ENCODE data around the gene SNX32.
"Not testable (repeated sequence)": the region's sequence is repeated elsewhere in the genome, so short reads cannot be mapped to it uniquely, and the experiment has no call there.

SNX32 gene

DNA sequence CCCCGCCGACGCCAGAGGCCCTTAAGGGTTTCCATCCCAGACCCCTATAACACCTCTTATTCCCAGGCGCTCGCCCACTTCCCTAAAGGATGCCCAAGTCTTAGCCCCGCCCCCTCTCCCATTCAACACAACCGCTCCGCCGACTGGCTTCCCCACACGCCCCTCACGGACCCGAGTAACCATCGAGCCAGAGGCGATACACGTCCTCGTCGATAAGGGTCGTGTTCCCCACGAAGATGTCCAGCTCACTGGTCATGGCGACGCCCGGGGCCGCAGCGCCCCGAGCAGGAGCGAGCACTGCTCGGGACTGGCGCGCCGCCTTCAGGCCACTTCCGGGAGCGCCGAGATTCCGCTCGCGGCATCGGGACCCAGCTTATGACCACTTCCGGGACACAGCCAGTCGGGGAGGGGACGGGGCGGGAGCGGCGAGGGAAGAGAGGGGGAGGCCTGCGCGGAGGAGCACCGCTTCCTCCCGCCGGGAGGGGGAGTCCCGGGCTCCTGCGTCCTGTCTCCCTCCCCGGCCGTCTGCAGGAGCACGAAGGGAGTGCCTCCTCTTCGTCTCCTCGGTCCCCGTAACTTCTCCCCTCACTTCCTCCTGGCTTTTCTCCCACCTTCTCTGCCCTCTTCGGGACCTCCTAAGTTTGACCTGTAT is 54.5 kb downstream of the SNX32 start, which contains the start of gene FIBP:
TSS of gene FIBP (minus strand) at position 309 of the 652 bp plus-strand sequence. CDS start at position 256, 53 bp downstream.
- H3K79me2 ChIP-seq (ENCODE audit: control insufficient read depth, low read length) = peaks cover 37% of the 10 kb centered on the region
- H3F3A ChIP-seq (ENCODE audit: control insufficient read depth, insufficient read depth) = peaks cover 24% of the 10 kb centered on the region
- H3K4me1 ChIP-seq (ENCODE audit: control insufficient read depth, low read length) = peaks cover 62% of the 10 kb centered on the region
- H3K9me3 ChIP-seq (ENCODE audit: control insufficient read depth, insufficient read depth, low read length) = no peaks in the 10 kb centered on the region
- peaks cover 53% of the 10 kb centered on the region for H3K36me3 ChIP-seq (ENCODE audit: control insufficient read depth, low read length)
- TF ChIP-seq, protein P1, sequence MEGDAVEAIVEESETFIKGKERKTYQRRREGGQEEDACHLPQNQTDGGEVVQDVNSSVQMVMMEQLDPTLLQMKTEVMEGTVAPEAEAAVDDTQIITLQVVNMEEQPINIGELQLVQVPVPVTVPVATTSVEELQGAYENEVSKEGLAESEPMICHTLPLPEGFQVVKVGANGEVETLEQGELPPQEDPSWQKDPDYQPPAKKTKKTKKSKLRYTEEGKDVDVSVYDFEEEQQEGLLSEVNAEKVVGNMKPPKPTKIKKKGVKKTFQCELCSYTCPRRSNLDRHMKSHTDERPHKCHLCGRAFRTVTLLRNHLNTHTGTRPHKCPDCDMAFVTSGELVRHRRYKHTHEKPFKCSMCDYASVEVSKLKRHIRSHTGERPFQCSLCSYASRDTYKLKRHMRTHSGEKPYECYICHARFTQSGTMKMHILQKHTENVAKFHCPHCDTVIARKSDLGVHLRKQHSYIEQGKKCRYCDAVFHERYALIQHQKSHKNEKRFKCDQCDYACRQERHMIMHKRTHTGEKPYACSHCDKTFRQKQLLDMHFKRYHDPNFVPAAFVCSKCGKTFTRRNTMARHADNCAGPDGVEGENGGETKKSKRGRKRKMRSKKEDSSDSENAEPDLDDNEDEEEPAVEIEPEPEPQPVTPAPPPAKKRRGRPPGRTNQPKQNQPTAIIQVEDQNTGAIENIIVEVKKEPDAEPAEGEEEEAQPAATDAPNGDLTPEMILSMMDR (IDR thresholded peaks at IDR 0.05; ENCODE audit: low read depth, low read length, poor library complexity, severe bottlenecking) = peak; percentile 83
- no peak for TF ChIP-seq EZH2phosphoT487 (IDR thresholded peaks at IDR 0.05; ENCODE audit: borderline replicate concordance, low read length)
- H4K20me1 ChIP-seq (ENCODE audit: control insufficient read depth, insufficient read depth, low read depth, low read length) = 0 out of 2 replicates have a peak, but pooled peaks cover 3% of the 10 kb centered on the region
- peak within 1 kb of the TSS; percentile 88 for H3K27ac ChIP-seq (ENCODE audit: low read depth, low read length)
- H3K4me3 ChIP-seq (ENCODE audit: low read length) = peak within 1 kb of the TSS; percentile 93
- no peaks in the 10 kb centered on the region for H3K9me2 ChIP-seq (replicated peaks; ENCODE audit: control insufficient read depth, low read length)
- H3K4me2 ChIP-seq (ENCODE audit: low read length) = peak within 1 kb of the TSS; percentile 95
- no peaks in the 10 kb centered on the region for H3K27me3 ChIP-seq (ENCODE audit: control insufficient read depth, low read length)

DNA sequence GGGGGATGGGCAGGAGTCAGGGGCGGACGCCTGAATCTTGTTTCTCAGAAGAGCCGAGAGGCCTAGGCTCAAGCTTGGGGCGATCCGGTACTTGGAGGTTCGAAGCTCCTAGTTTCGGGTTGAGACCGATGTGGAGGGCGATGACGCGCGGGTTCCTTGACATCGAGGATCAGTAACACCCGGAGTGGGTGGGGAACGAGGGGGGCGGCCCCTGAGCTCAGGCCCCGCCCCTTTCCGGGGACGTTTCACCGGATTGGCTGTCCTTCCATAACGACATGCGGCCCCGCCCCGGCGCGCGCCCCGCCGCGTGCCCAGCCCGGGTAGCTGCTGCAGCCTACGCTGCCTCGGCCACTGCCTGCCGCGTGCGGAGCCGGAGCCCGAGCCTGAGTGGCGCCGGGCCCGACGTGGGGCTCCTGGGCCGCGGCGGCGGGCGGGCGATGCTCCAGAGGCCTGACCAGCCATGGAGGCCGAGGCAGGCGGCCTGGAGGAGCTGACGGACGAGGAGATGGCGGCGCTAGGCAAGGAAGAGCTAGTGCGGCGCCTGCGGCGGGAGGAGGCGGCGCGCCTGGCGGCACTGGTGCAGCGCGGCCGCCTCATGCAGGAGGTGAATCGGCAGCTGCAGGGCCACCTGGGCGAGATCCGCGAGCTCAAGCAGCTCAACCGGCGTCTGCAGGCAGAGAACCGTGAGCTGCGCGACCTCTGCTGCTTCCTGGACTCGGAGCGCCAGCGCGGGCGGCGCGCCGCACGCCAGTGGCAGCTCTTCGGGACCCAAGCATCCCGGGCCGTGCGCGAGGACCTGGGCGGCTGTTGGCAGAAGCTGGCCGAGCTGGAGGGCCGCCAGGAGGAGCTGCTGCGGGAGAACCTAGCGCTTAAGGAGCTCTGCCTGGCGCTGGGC is 56.8 kb downstream of the SNX32 start, which contains the start of gene CCDC85B:
TSS of gene CCDC85B (plus strand) at position 350 of the 895 bp plus-strand sequence. CDS start at position 461, 111 bp downstream.
- no peak for TF ChIP-seq EZH2phosphoT487 (IDR thresholded peaks at IDR 0.05; ENCODE audit: borderline replicate concordance, low read length)
- TF ChIP-seq, protein P1 (IDR thresholded peaks at IDR 0.05; ENCODE audit: low read depth, low read length, poor library complexity, severe bottlenecking) = peak; percentile 7
- H3K9me3 ChIP-seq (ENCODE audit: control insufficient read depth, insufficient read depth, low read length) = no peaks in the 10 kb centered on the region
- H3K4me2 ChIP-seq (ENCODE audit: low read length) = peak within 1 kb of the TSS; percentile 95
- H3K79me2 ChIP-seq (ENCODE audit: control insufficient read depth, low read length) = peaks cover 44% of the 10 kb centered on the region
- H3K27me3 ChIP-seq (ENCODE audit: control insufficient read depth, low read length) = no peaks in the 10 kb centered on the region
- H3K27ac ChIP-seq (ENCODE audit: low read depth, low read length) = peak within 1 kb of the TSS; percentile 88
- H3K4me1 ChIP-seq (ENCODE audit: control insufficient read depth, low read length) = peaks cover 60% of the 10 kb centered on the region
- peaks cover 31% of the 10 kb centered on the region for H3K36me3 ChIP-seq (ENCODE audit: control insufficient read depth, low read length)
- H3F3A ChIP-seq (ENCODE audit: control insufficient read depth, insufficient read depth) = peaks cover 31% of the 10 kb centered on the region
- no peaks in the 10 kb centered on the region for H3K9me2 ChIP-seq (replicated peaks; ENCODE audit: control insufficient read depth, low read length)
- H4K20me1 ChIP-seq (ENCODE audit: control insufficient read depth, insufficient read depth, low read depth, low read length) = 0 out of 2 replicates have a peak, but pooled peaks cover 3% of the 10 kb centered on the region
- H3K4me3 ChIP-seq (ENCODE audit: low read length) = peak within 1 kb of the TSS; percentile 93

DNA sequence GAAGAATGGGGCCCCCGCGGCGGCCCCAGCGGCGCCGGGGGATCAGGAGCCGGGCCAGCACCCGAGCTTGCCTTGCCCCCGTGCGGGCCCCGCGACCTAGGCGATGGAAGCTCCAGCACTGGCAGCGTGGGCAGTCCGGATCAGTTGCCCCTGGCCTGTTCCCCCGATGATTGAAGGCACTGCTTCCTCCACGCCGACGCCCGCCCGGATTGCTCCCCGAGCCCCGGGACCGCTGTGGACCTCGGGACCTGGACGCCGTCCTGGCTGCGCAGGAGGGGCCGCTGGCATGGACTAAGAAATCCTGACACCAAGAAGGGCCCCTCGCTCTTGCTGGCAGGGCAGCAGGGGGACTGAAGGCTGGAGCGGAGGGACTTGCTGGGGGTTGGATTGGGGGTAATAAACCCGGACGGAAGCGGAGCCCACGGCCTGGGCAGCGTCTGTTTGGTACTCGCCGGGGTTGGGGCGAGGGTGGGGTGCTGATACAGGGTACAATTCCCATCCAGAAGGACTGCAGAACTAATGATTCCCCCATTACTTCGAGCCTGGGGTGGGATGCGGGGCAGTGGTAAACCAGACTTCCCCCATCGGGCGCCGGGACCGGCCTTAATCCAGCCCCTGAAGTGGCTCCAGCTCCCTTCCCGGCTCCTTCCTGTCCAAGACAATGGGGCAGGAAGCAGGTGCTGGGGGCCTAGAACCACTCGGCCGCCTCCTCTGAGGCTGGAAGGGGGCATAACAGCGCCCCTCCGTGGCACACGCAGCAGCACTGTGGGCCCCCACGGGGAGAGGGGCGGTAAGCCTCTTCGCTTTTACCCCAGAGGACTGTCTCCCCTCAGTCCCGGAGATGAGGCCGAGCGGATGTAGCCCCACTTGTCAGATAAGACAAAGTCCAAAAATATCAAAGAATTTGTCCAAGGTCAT is 57.7 kb downstream of the SNX32 start:
- H3K27ac ChIP-seq (ENCODE audit: low read depth, low read length) = peak overlapping the region; percentile 84
- H3F3A ChIP-seq (ENCODE audit: control insufficient read depth, insufficient read depth) = peaks cover 33% of the 10 kb centered on the region
- H3K79me2 ChIP-seq (ENCODE audit: control insufficient read depth, low read length) = peaks cover 44% of the 10 kb centered on the region
- H3K4me3 ChIP-seq (ENCODE audit: low read length) = peak overlapping the region; percentile 93
- TF ChIP-seq EZH2phosphoT487 (IDR thresholded peaks at IDR 0.05; ENCODE audit: borderline replicate concordance, low read length) = no peak
- TF ChIP-seq, protein P1 (IDR thresholded peaks at IDR 0.05; ENCODE audit: low read depth, low read length, poor library complexity, severe bottlenecking) = peak; percentile 88
- H3K9me2 ChIP-seq (replicated peaks; ENCODE audit: control insufficient read depth, low read length) = no peaks in the 10 kb centered on the region
- H3K4me2 ChIP-seq (ENCODE audit: low read length) = peak overlapping the region; percentile 95
- H3K36me3 ChIP-seq (ENCODE audit: control insufficient read depth, low read length) = peaks cover 23% of the 10 kb centered on the region
- H4K20me1 ChIP-seq (ENCODE audit: control insufficient read depth, insufficient read depth, low read depth, low read length) = 0 out of 2 replicates have a peak, but pooled peaks cover 3% of the 10 kb centered on the region
- H3K27me3 ChIP-seq (ENCODE audit: control insufficient read depth, low read length) = no peaks in the 10 kb centered on the region
- peaks cover 57% of the 10 kb centered on the region for H3K4me1 ChIP-seq (ENCODE audit: control insufficient read depth, low read length)
- H3K9me3 ChIP-seq (ENCODE audit: control insufficient read depth, insufficient read depth, low read length) = no peaks in the 10 kb centered on the region

DNA sequence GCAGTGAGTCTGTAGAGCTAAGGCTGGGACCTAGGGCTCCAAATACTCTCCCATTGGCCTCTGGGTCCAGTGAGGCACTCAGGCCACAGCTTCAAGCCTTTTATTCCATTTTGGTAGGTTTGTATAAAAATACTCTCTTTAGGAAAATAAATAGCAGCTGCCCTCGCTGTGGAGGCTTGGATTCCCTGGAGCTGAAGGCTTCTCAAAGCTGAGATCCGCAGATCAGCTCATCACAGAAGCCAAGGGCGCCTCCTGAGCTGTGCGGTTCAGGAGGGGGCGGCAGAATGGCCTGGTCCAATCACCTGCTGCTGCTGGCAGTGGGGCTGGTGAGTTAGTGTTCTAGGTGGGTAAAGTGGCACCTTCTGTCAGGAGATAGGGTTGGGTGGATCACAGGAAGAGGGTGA is 58.4 kb downstream of the SNX32 start:
- not testable (repeated sequence) for H3K9me3 ChIP-seq (ENCODE audit: control insufficient read depth, insufficient read depth, low read length); H3K27me3 ChIP-seq (ENCODE audit: control insufficient read depth, low read length); H4K20me1 ChIP-seq (ENCODE audit: control insufficient read depth, insufficient read depth, low read depth, low read length); H3K9me2 ChIP-seq (replicated peaks; ENCODE audit: control insufficient read depth, low read length)
- Histone ChIP-seq H3K79me2 (ENCODE audit: control insufficient read depth, low read length) (peaks cover 44% of the 10 kb centered on the region), H3K36me3 (ENCODE audit: control insufficient read depth, low read length) (peaks cover 17% of the 10 kb centered on the region), H3K4me2 (ENCODE audit: low read length) (peak overlapping the region; percentile 95), H3K27ac (ENCODE audit: low read depth, low read length) (peak overlapping the region; percentile 84), H3K4me3 (ENCODE audit: low read length) (peak overlapping the region; percentile 93), H3K4me1 (ENCODE audit: control insufficient read depth, low read length) (peaks cover 50% of the 10 kb centered on the region), H3F3A (ENCODE audit: control insufficient read depth, insufficient read depth) (peaks cover 32% of the 10 kb centered on the region)
